ENCODE measurements around the gene CDH13. TPM values are rescaled to one million over a fixed set of nuclear protein-coding genes. Genes with fewer than 3 reads are reported as not detected.

Gene CDH13
- total RNA-seq, 1 donor from 2014 or later = not detected

- ATAC-seq (ENCODE audit: low read depth) (no peak), DNase-seq (no peak)
- intact Hi-C loops (cut with micrococcal nuclease) = no loop called here
- ChIA-PET POLR2A (no interaction called here), CTCF (no interaction called here)
- H3K9me3 Mint-ChIP-seq = peaks cover 2% of the 10 kb centered on the region
- no peak overlapping the region for H3K4me3 Mint-ChIP-seq
- TF ChIP-seq, protein P1, sequence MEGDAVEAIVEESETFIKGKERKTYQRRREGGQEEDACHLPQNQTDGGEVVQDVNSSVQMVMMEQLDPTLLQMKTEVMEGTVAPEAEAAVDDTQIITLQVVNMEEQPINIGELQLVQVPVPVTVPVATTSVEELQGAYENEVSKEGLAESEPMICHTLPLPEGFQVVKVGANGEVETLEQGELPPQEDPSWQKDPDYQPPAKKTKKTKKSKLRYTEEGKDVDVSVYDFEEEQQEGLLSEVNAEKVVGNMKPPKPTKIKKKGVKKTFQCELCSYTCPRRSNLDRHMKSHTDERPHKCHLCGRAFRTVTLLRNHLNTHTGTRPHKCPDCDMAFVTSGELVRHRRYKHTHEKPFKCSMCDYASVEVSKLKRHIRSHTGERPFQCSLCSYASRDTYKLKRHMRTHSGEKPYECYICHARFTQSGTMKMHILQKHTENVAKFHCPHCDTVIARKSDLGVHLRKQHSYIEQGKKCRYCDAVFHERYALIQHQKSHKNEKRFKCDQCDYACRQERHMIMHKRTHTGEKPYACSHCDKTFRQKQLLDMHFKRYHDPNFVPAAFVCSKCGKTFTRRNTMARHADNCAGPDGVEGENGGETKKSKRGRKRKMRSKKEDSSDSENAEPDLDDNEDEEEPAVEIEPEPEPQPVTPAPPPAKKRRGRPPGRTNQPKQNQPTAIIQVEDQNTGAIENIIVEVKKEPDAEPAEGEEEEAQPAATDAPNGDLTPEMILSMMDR (IDR thresholded peaks at IDR 0.05) = no peak
- H3K27ac Mint-ChIP-seq = no peak overlapping the region
- no peaks in the 10 kb centered on the region for H3K36me3 Mint-ChIP-seq (ENCODE audit: low read depth)
- H3K4me1 Mint-ChIP-seq = no peaks in the 10 kb centered on the region
- no peaks in the 10 kb centered on the region for H3K27me3 Mint-ChIP-seq
Measured at GRCh38 chr16:83233153-83233552, 606.4 kb downstream of the CDH13 start.

GRCh38 chr16:83238949-83239691 lies 612.4 kb downstream of the CDH13 start:
- Mint-ChIP-seq H3K27ac (no peak overlapping the region), H3K36me3 (ENCODE audit: low read depth) (no peaks in the 10 kb centered on the region), H3K4me3 (no peak overlapping the region), H3K4me1 (no peaks in the 10 kb centered on the region), H3K27me3 (peaks cover 3% of the 10 kb centered on the region), H3K9me3 (no peaks in the 10 kb centered on the region)
- DNase-seq (no peak), ATAC-seq (ENCODE audit: low read depth) (no peak)
- ChIA-PET CTCF (no interaction called here), POLR2A (no interaction called here)
- intact Hi-C loops (cut with micrococcal nuclease) = no loop called here
- TF ChIP-seq, protein P1 (IDR thresholded peaks at IDR 0.05) = no peak

GRCh38 chr16:83244057-83244456 lies 617.3 kb downstream of the CDH13 start:
- TF ChIP-seq, protein P1 (IDR thresholded peaks at IDR 0.05) = no peak
- no peaks in the 10 kb centered on the region for H3K36me3 Mint-ChIP-seq (ENCODE audit: low read depth)
- ChIA-PET CTCF (no interaction called here), POLR2A (no interaction called here)
- H3K4me1 Mint-ChIP-seq = no peaks in the 10 kb centered on the region
- DNase-seq (no peak), ATAC-seq (ENCODE audit: low read depth) (no peak)
- H3K27ac Mint-ChIP-seq = no peak overlapping the region
- no peak overlapping the region for H3K4me3 Mint-ChIP-seq
- peaks cover 3% of the 10 kb centered on the region for H3K27me3 Mint-ChIP-seq
- intact Hi-C loops (cut with micrococcal nuclease) = no loop called here
- no peaks in the 10 kb centered on the region for H3K9me3 Mint-ChIP-seq

DNA sequence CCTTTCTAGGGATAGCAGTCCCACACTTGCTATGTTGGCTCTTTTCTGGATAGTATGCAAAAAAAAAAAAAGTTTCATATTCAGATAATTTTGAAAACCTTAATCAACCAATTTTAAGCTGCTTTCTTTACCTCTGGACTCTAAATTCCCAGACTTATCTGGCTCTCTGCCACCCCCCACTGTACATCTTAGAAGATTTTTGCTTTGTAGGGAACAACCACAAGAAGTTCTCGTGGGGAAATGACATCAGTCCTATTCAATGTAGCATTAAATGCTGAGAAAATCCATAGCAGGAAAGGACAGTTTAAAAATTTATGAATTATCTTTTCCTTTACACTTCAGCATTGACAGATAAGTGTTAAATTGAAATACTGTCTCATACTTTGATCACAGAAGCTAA lies 618.3 kb downstream of the CDH13 start:
- TF ChIP-seq, protein P1 (IDR thresholded peaks at IDR 0.05) = no peak
- H3K4me3 Mint-ChIP-seq = no peak overlapping the region
- intact Hi-C loops (cut with micrococcal nuclease) = no loop called here
- ChIA-PET CTCF (no interaction called here), POLR2A (no interaction called here)
- no peak overlapping the region for H3K27ac Mint-ChIP-seq
- ATAC-seq (ENCODE audit: low read depth) (no peak), DNase-seq (no peak)
- no peaks in the 10 kb centered on the region for H3K4me1 Mint-ChIP-seq
- no peaks in the 10 kb centered on the region for H3K9me3 Mint-ChIP-seq
- H3K27me3 Mint-ChIP-seq = peaks cover 3% of the 10 kb centered on the region
- H3K36me3 Mint-ChIP-seq (ENCODE audit: low read depth) = no peaks in the 10 kb centered on the region

GRCh38 chr16:83247767-83248372 lies 621.1 kb downstream of the CDH13 start:
- TF ChIP-seq, protein P1 (IDR thresholded peaks at IDR 0.05) = no peak
- intact Hi-C loops (cut with micrococcal nuclease) = no loop called here
- Mint-ChIP-seq H3K27ac (no peak overlapping the region), H3K9me3 (no peaks in the 10 kb centered on the region), H3K4me1 (no peaks in the 10 kb centered on the region), H3K4me3 (no peak overlapping the region), H3K27me3 (no peaks in the 10 kb centered on the region), H3K36me3 (ENCODE audit: low read depth) (no peaks in the 10 kb centered on the region)
- ChIA-PET CTCF (no interaction called here), POLR2A (no interaction called here)
- DNase-seq = no peak
- no peak for ATAC-seq (ENCODE audit: low read depth)

Measured in activated B cell treated with CpG ODN at 0.5 μM for 24 hours (primary cell).